ENCODE results near the gene CDC40.

DNA sequence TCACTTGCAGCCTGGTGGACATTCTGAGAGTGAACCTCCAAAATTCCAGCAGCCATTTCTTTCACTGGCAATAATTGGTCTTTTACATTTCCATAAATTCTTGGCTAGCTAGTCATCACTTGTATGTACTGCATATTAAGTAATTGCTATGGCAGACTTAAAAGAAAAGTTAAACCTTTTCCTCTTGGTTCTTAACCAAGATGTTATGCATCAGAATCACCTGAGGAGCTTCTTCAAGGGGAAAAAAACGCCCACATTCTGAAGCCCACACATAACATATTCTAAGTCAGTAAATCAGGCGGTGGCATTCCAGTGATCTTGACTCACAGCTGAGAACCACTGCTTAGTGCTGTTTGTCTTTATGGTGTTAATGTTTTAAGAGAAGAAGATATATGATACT, 37.0 kb downstream of the CDC40 start:
- TF ChIP-seq, protein P1, sequence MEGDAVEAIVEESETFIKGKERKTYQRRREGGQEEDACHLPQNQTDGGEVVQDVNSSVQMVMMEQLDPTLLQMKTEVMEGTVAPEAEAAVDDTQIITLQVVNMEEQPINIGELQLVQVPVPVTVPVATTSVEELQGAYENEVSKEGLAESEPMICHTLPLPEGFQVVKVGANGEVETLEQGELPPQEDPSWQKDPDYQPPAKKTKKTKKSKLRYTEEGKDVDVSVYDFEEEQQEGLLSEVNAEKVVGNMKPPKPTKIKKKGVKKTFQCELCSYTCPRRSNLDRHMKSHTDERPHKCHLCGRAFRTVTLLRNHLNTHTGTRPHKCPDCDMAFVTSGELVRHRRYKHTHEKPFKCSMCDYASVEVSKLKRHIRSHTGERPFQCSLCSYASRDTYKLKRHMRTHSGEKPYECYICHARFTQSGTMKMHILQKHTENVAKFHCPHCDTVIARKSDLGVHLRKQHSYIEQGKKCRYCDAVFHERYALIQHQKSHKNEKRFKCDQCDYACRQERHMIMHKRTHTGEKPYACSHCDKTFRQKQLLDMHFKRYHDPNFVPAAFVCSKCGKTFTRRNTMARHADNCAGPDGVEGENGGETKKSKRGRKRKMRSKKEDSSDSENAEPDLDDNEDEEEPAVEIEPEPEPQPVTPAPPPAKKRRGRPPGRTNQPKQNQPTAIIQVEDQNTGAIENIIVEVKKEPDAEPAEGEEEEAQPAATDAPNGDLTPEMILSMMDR (IDR thresholded peaks at IDR 0.05) = no peak
- TF ChIP-seq ZFX (IDR thresholded peaks at IDR 0.05; ENCODE audit: borderline replicate concordance) = no peak

Measured in 22Rv1 (cell line).